ENCODE measurements around the gene GNG3.

DNA sequence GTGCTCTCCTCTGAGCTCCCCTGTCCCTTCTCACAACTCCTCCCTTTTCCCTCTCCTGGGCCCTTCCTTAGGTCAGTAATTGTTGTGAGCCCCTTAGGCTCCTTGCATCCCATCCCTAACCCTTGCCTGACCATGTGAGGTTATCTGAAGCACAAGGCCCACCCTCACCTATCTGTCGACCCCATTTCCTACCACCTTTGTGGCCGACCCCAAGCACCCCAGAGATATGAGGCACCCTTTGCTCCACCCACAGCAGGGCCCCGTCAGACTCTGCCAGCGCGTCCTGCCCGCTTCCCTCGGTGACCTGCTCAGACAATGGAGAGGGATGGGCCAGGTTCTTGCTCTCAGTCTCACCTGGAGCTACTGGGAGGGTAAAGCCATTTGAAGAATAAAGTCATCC is 1.3 kb downstream of the GNG3 start:
- TF ChIP-seq, protein P1, sequence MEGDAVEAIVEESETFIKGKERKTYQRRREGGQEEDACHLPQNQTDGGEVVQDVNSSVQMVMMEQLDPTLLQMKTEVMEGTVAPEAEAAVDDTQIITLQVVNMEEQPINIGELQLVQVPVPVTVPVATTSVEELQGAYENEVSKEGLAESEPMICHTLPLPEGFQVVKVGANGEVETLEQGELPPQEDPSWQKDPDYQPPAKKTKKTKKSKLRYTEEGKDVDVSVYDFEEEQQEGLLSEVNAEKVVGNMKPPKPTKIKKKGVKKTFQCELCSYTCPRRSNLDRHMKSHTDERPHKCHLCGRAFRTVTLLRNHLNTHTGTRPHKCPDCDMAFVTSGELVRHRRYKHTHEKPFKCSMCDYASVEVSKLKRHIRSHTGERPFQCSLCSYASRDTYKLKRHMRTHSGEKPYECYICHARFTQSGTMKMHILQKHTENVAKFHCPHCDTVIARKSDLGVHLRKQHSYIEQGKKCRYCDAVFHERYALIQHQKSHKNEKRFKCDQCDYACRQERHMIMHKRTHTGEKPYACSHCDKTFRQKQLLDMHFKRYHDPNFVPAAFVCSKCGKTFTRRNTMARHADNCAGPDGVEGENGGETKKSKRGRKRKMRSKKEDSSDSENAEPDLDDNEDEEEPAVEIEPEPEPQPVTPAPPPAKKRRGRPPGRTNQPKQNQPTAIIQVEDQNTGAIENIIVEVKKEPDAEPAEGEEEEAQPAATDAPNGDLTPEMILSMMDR (IDR thresholded peaks at IDR 0.05; ENCODE audit: control extremely low read depth in 1 of 3, insufficient read depth in 1 of 3, low read depth in 1 of 3, low read length in 3 of 3), result no peak
- no peak for TF ChIP-seq EP300 (IDR thresholded peaks at IDR 0.05; ENCODE audit: borderline replicate concordance in 1 of 2, low read depth in 2 of 2, low read length in 2 of 2)
- TF ChIP-seq TAF1 (IDR thresholded peaks at IDR 0.05; ENCODE audit: low read depth, low read length), result no peak
- no peak for TF ChIP-seq KDM1A (IDR thresholded peaks at IDR 0.05; ENCODE audit: borderline replicate concordance, low read length)
- no peak for TF ChIP-seq POLR2AphosphoS5 (IDR thresholded peaks at IDR 0.05; ENCODE audit: low read depth, low read length)
- no peak for TF ChIP-seq JUND (IDR thresholded peaks at IDR 0.05; ENCODE audit: low read length)
- TF ChIP-seq POLR2A (IDR thresholded peaks at IDR 0.05; ENCODE audit: control extremely low read depth in 1 of 2, low read depth in 2 of 2, low read length in 2 of 2), result no peak
- TF ChIP-seq NRF1 (IDR thresholded peaks at IDR 0.05; ENCODE audit: low read depth, low read length), result no peak
- TF ChIP-seq HDAC2 (IDR thresholded peaks at IDR 0.05; ENCODE audit: borderline replicate concordance in 1 of 2, low read depth in 2 of 2, low read length in 2 of 2), result no peak
- TF ChIP-seq SRF (IDR thresholded peaks at IDR 0.05; ENCODE audit: low read depth, low read length), result no peak
- no peak for TF ChIP-seq RXRA (IDR thresholded peaks at IDR 0.05; ENCODE audit: insufficient read depth, low read depth, low read length)
